HL-60 (cell line): Measurements from ENCODE around the gene IRF1.

Experiments used
- DNase-seq, 2 experiments: peaks; one replicate each; pipeline ENCODE4 v3.0.0-alpha.2; 2010 to 2020; ENCODE audit warnings: low read depth in 1 of 2, low spot score in 1 of 2
- H3K27ac ChIP-seq: fragments of 250-450 bp; sonication (Bioruptor Pico); replicated peaks from 2 replicates; pipeline ENCODE4 v1.5.1; 2020; ENCODE audit warnings: mild to moderate bottlenecking, moderate library complexity
- H3K27me3 ChIP-seq: fragments of 250-450 bp; sonication (Bioruptor Pico); 2 replicates; pipeline ENCODE4 v1.5.1; 2021; ENCODE audit warnings: mild to moderate bottlenecking, moderate library complexity; ENCODE audit not compliant: insufficient read depth, poor library complexity, severe bottlenecking
- H3K4me3 ChIP-seq: replicated peaks from 2 replicates; pipeline ENCODE4 v1.5.1; 2011; ENCODE audit warnings: mild to moderate bottlenecking, control low read depth, low read length; ENCODE audit not compliant: insufficient read depth
- CTCF ChIP-seq: IDR thresholded peaks from one replicate; pipeline ENCODE4 v1.5.1; 2011; ENCODE audit warnings: low read length, control low read depth, inconsistent platforms; ENCODE audit not compliant: insufficient read depth
- GABPA ChIP-seq: IDR thresholded peaks from 2 replicates; pipeline ENCODE4 v1.6.1; 2012; ENCODE audit warnings: low read depth
- POLR2AphosphoS5 ChIP-seq: IDR thresholded peaks from 2 replicates; pipeline ENCODE4 v1.6.1; 2012; ENCODE audit warnings: low read depth
- SPI1 ChIP-seq: IDR thresholded peaks from 2 replicates; pipeline ENCODE4 v1.6.1; 2012; ENCODE audit warnings: low read depth, mild to moderate bottlenecking, borderline replicate concordance
- TF ChIP-seq, protein P1 (sequence below): IDR thresholded peaks from 2 replicates; pipeline ENCODE4 v1.6.1; 2012; ENCODE audit warnings: low read depth; ENCODE audit not compliant: insufficient replicate concordance

The IRF1 gene

DNA sequence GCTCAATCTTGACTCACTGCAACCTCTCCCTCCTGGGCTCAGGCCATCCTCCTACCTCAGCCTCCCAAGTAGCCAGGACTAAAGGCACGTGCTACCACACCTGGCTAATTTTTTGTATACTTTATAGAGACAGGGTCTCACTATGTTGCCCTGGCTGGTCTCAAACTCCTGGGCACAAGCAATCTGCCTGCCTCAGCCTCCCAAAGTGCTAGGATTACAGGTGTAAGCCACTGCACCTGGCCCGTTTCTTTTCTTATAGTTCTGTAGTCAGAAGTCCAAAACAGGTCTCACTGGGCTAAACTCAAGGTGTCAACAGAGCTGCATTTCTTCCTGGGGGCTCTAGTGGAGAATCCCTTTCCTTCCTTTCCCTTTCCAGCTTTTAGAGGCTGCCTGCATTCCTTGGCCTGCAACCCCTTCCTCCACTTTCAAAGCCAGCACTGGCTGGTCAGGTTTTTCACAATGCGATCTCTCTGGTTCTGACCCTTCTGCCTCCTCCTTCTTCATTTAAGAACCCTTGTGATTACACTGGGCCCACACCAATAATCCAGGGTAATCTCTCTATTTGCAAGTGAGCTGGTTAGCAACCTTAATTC, 16.3 kb downstream of the IRF1 start:
- Histone ChIP-seq H3K27ac (no peak overlapping the region), H3K4me3 (no peak overlapping the region), H3K27me3 (no peaks in the 10 kb centered on the region)
- no peak for DNase-seq
- TF ChIP-seq, protein P1, sequence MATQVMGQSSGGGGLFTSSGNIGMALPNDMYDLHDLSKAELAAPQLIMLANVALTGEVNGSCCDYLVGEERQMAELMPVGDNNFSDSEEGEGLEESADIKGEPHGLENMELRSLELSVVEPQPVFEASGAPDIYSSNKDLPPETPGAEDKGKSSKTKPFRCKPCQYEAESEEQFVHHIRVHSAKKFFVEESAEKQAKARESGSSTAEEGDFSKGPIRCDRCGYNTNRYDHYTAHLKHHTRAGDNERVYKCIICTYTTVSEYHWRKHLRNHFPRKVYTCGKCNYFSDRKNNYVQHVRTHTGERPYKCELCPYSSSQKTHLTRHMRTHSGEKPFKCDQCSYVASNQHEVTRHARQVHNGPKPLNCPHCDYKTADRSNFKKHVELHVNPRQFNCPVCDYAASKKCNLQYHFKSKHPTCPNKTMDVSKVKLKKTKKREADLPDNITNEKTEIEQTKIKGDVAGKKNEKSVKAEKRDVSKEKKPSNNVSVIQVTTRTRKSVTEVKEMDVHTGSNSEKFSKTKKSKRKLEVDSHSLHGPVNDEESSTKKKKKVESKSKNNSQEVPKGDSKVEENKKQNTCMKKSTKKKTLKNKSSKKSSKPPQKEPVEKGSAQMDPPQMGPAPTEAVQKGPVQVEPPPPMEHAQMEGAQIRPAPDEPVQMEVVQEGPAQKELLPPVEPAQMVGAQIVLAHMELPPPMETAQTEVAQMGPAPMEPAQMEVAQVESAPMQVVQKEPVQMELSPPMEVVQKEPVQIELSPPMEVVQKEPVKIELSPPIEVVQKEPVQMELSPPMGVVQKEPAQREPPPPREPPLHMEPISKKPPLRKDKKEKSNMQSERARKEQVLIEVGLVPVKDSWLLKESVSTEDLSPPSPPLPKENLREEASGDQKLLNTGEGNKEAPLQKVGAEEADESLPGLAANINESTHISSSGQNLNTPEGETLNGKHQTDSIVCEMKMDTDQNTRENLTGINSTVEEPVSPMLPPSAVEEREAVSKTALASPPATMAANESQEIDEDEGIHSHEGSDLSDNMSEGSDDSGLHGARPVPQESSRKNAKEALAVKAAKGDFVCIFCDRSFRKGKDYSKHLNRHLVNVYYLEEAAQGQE, result no peak
- TF ChIP-seq POLR2AphosphoS5 (no peak), SPI1 (no peak), CTCF (no peak), GABPA (no peak)

DNA sequence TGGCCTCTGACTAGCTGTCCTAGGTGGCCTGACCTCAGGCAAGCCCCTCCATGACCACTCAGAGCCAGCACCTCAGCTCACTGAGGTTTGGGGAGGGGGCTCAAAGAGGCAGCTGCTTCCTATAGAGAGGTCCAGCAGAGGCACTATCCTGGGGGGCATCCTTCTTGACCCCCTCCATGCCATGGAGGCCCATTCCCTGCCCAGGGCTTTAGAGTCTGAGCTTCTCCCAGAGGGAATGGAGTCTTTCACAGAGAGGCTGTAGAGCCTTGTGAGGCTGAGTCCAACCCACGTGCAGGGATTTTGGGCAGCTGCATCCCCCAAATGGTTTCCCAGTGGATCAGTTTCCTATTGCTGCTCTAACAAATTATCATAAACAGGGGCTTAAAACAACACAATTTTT, 16.9 kb downstream of the IRF1 start:
- Histone ChIP-seq H3K4me3 (no peak overlapping the region), H3K27ac (no peak overlapping the region), H3K27me3 (no peaks in the 10 kb centered on the region)
- TF ChIP-seq GABPA (no peak), SPI1 (no peak), CTCF (no peak), POLR2AphosphoS5 (no peak)
- TF ChIP-seq, protein P1, result no peak
- no peak for DNase-seq

GRCh38 chr5:132473019-132473531, 17.5 kb downstream of the IRF1 start:
- Histone ChIP-seq H3K4me3 (no peak overlapping the region), H3K27ac (no peak overlapping the region), H3K27me3 (no peaks in the 10 kb centered on the region)
- DNase-seq, result no peak
- TF ChIP-seq SPI1 (no peak), GABPA (no peak), POLR2AphosphoS5 (no peak), CTCF (no peak)
- TF ChIP-seq, protein P1, result no peak
